Stimulated activated CD4-positive, alpha-beta T cell treated with anti-CD3 and anti-CD28 coated beads, Interleukin-12 subunit alpha, Interleukin-12 subunit beta, amount 100 ng/mL, for 48 hours (primary cell): ENCODE results near the gene MCEMP1.

Experiments
- DNase-seq, 3 donors: peaks; one replicate each; pipeline ENCODE4 v3.0.0-alpha.2; 2020; ENCODE audit warnings: low read depth in 2 of 3, low spot score in 1 of 3

MCEMP1 gene

DNA sequence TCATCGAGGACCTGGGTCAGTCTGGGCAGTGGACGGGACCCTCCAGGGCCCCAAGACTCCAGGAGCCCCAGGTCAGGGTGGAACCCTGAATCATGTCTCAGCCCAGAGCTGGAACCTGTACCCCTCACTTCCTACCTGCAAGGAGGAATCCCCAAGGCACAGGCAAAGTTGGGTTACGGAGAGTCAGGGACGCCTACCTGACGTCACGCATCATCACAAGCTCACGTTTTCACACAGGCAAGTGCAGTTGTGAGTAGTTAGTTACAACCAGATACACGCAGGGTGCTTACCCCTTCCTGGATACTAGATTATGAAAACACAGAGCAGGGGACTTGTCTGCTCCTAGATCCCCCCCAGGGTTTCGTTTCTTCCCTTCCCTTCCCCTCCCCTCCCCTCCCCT lies 6.1 kb upstream of the MCEMP1 start:
- no peak for DNase-seq

DNA sequence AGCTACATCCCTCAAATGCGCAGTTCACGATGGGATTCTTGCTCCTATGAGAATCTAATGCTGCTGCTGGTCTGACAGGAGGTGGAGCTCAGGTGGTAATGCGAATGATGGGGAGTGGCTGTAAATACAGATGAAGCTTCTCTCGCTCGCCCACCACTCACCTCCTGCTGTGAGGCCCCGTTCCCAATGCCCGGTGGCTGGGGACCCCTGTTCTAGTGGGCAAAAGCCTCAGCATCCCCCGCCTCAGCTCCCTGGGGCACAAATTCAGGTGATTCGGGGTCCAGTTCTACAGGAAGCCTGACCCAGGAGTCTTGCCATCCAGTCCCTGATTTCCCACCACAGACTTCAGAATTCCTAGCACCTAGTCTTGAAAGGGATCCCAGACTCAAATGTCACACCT lies 4.4 kb upstream of the MCEMP1 start:
- DNase-seq = no peak

GRCh38 chr19:7674010-7675005 lies 2.6 kb upstream of the MCEMP1 start:
- DNase-seq = no peak

GRCh38 chr19:7676376-7676775 lies 514 bp upstream of the MCEMP1 start:
- DNase-seq = no peak

GRCh38 chr19:7677669-7678311 lies 900 bp downstream of the MCEMP1 start:
- DNase-seq = no peak

GRCh38 chr19:7678971-7679751 lies 2.3 kb downstream of the MCEMP1 start:
- DNase-seq = peak; percentile 41 to 55 (median 49)

GRCh38 chr19:7679771-7680605 lies 3.1 kb downstream of the MCEMP1 start:
- no peak for DNase-seq

GRCh38 chr19:7680606-7681339 lies 3.9 kb downstream of the MCEMP1 start, which contains the start of gene TRAPPC5:
Gene TRAPPC5, plus strand, starts transcription at chr19:7680833. Its CDS starts 1,421 bp downstream, at chr19:7682254.
- DNase-seq = peak; percentile 72 to 81 (median 81)

DNA sequence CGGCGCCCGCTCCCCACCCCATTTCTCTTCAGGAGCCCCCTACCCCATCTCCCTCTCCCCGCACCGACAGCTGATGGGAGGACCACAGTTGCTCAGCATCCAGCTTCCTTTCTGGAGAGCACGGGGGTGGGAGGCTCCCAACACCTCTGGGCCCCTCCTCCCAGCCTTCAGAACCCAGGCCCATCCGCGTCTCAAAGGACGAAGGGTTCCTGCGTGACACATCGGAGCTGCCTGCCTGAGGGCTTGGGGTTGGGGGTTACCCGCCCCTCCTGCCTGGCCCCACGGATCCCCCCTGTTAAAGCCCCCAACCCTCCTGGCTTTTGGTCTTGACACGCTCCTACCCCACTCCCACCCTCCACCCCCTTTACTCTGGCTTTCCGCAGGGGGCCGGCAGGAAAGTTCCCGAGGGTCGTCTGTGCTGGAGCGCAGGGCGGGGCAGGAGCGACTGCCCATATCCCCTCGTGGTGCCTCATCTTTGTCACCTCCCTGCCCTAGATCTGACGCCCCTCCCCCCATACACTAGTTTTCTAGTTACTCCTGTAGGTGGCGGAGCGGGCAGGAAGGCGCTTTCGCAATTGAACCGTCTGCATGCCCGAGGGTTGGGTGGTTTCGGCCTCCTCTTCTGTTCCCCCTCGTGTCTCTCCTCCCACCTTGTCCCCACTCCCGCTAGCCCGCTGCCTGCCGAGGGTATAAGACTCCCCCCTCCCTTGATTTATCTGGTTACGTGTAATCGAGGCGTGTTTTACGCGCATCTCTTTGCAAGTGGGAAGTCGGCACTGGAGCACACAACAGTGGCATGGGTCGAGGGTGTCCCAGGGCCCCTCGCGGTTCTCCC lies 4.7 kb downstream of the MCEMP1 start:
- peak; percentile 79 to 95 (median 83) for DNase-seq

DNA sequence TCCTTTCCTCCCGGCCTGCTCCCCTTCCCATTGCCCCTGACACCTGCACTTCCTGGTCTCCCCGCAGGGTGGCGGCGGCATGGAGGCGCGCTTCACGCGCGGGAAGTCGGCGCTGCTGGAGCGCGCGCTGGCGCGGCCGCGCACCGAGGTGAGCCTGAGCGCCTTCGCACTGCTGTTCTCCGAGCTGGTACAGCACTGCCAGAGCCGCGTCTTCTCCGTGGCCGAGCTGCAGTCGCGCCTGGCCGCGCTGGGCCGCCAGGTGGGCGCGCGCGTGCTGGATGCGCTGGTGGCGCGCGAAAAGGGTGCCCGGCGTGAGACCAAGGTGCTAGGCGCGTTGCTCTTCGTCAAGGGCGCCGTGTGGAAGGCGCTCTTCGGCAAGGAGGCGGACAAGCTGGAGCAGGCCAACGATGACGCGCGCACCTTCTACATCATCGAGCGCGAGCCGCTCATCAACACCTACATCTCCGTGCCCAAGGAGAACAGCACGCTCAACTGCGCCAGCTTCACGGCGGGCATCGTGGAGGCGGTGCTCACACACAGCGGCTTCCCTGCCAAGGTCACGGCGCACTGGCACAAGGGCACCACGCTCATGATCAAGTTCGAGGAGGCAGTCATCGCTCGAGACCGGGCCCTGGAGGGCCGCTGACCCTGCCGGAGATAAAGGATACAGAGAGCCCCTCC lies 5.4 kb downstream of the MCEMP1 start:
- DNase-seq = no peak

- no peak for DNase-seq
Measured at GRCh38 chr19:7685546-7686445, 8.9 kb downstream of the MCEMP1 start.

- DNase-seq = no peak
Measured at GRCh38 chr19:7687177-7687576, 10.3 kb downstream of the MCEMP1 start.

- no peak for DNase-seq
Measured at GRCh38 chr19:7689165-7689564, 12.3 kb downstream of the MCEMP1 start.

GRCh38 chr19:7690779-7691258 lies 13.9 kb downstream of the MCEMP1 start:
- DNase-seq = no peak

DNA sequence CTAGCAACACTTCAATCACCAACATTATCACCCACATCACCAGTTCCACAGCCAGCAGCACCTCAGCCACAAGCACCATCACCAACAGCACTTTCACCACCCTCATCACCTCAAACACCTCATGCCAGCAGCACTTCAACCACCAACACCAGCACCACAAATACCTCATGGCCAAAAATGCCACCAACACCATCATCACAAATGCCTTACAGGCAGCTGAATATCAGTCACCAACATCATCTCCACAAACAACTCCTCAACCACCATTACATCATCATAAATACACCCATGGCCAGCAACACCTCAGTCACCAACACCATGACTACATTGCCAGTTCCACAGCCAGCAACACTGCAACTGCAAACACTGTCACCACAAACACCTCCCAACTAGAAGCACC lies 14.6 kb downstream of the MCEMP1 start:
- no peak for DNase-seq

DNA sequence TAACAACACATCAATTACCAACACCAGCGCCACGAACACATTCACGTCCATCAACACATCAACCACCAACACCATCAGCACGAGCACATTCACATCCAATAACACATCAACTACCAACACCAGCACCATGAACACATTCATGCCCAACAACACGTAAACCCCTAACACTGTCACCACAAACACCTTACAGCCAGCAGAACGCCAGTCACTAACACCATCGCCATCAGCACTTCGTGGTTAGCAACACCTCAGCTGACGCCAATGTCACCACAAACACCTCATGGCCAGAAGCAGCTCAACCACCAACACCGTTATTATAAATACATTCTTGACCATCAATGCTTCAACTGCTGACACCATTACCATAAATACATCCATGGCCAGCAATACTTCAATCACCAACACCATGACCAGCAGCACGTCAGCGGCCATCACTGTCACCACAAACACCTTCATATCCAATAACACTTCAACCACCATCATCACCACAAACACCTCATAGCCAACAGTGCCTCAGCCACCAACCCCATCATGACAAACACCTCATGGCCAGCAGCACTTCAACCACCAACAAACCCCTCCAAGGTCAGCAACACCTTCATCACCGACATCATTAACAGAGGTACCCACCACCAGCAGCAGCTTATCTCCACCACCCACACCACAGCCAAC lies 15.7 kb downstream of the MCEMP1 start:
- no peak for DNase-seq

GRCh38 chr19:7694499-7694898 lies 17.6 kb downstream of the MCEMP1 start:
- DNase-seq = no peak
